Prostate gland (tissue), 2 donors: Measurements from ENCODE around the gene PKMYT1.

ENCODE experiments used
- POLR2A ChIP-seq: fragments of 450-650 bp; IDR thresholded peaks from one replicate; pipeline ENCODE4 v1.6.1; 2016; ENCODE audit warnings: antibody characterized with exemption, mild to moderate bottlenecking
- POLR2AphosphoS5 ChIP-seq: sonication (generic); formaldehyde crosslinking; IDR thresholded peaks from one replicate; pipeline ENCODE4 v1.6.1; 2017; ENCODE audit warnings: antibody characterized with exemption
- TF ChIP-seq, protein P1 (sequence below), 4 experiments: fragments of 200-600 bp in 2 of 4; fragments of 450-650 bp in 2 of 4; sonication (generic) in 2 of 4; IDR thresholded peaks; 1 replicate in 3 of 4; 2 replicates in 1 of 4; pipeline ENCODE4 v1.5.1; 2016 to 2019; ENCODE audit warnings: antibody characterized with exemption in 4 of 4, mild to moderate bottlenecking in 2 of 4, moderate library complexity in 2 of 4

DNA sequence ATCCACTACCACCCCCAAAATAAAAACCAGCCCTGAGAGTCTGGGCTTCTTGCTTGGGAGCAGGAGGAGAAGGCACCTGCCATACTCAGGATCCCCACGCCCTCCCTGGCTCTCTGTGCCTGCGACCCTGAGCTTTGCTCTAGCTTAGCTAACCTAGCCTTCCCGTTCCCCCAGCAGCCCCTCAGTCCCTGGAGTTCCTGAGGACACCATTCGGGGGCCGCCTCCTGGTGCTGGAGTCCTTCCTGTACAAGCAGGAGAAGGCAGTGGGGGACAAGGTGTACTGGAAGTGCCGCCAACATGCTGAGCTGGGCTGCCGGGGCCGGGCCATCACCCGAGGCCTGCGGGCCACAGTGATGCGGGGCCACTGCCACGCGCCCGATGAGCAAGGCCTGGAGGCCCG, 50.0 kb downstream of the PKMYT1 start:
- TF ChIP-seq, protein P1, sequence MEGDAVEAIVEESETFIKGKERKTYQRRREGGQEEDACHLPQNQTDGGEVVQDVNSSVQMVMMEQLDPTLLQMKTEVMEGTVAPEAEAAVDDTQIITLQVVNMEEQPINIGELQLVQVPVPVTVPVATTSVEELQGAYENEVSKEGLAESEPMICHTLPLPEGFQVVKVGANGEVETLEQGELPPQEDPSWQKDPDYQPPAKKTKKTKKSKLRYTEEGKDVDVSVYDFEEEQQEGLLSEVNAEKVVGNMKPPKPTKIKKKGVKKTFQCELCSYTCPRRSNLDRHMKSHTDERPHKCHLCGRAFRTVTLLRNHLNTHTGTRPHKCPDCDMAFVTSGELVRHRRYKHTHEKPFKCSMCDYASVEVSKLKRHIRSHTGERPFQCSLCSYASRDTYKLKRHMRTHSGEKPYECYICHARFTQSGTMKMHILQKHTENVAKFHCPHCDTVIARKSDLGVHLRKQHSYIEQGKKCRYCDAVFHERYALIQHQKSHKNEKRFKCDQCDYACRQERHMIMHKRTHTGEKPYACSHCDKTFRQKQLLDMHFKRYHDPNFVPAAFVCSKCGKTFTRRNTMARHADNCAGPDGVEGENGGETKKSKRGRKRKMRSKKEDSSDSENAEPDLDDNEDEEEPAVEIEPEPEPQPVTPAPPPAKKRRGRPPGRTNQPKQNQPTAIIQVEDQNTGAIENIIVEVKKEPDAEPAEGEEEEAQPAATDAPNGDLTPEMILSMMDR (IDR thresholded peaks at IDR 0.05): no peak
- no peak for TF ChIP-seq POLR2AphosphoS5
- TF ChIP-seq POLR2A: no peak
